ENCODE measurements around the gene CMTM8.

DNA sequence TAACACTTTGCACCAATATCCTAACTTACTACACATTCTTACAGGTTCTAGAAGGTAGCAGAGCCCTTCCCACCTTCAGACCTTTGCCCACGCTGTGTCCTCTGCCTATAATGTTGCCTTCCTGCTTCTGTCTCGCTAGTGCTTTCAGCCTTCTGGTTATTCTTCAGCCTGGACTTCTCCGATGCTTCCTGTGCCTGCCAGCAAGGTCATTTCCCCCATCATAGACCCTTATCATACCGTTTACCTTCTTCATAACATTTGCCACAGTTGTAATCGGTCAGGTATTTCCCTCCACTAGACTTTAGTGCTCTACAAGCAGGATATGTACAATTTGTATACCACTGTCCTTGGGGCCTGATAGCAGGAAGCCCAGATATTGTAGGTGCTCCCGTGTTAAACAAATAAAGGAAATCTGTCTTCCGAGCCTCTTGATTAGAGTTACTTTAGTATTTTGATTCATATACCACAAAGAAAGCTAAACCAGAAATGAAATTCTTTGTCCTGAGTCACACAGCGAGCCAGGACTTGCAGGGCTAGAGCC lies 117.3 kb downstream of the CMTM8 start:
- TF ChIP-seq, protein P1, sequence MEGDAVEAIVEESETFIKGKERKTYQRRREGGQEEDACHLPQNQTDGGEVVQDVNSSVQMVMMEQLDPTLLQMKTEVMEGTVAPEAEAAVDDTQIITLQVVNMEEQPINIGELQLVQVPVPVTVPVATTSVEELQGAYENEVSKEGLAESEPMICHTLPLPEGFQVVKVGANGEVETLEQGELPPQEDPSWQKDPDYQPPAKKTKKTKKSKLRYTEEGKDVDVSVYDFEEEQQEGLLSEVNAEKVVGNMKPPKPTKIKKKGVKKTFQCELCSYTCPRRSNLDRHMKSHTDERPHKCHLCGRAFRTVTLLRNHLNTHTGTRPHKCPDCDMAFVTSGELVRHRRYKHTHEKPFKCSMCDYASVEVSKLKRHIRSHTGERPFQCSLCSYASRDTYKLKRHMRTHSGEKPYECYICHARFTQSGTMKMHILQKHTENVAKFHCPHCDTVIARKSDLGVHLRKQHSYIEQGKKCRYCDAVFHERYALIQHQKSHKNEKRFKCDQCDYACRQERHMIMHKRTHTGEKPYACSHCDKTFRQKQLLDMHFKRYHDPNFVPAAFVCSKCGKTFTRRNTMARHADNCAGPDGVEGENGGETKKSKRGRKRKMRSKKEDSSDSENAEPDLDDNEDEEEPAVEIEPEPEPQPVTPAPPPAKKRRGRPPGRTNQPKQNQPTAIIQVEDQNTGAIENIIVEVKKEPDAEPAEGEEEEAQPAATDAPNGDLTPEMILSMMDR (IDR thresholded peaks at IDR 0.05; ENCODE audit: low read depth, low read length): no peak
- TF ChIP-seq POLR2A (IDR thresholded peaks at IDR 0.05; ENCODE audit: extremely low read depth, insufficient read length): no peak
- TF ChIP-seq MYC (IDR thresholded peaks at IDR 0.05; ENCODE audit: low read depth, low read length): no peak
- TF ChIP-seq, protein P2, sequence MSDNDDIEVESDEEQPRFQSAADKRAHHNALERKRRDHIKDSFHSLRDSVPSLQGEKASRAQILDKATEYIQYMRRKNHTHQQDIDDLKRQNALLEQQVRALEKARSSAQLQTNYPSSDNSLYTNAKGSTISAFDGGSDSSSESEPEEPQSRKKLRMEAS (IDR thresholded peaks at IDR 0.05; ENCODE audit: low read depth, low read length): no peak

All from NB4 (cell line).